Activated naive CD4-positive, alpha-beta T cell treated with anti-CD3 and anti-CD28 coated beads, Interleukin-2, amount 50 U/mL, for 72 hours (primary cell): ENCODE measurements around the gene GRK3. TPM values are rescaled to one million over a fixed set of nuclear protein-coding genes. Genes with fewer than 3 reads are reported as not detected.
A peak's percentile ranks its signal among the peaks of the same experiment; 100 is the strongest.

Experiments used
- ATAC-seq, 2 donors: fragments of 150-1000 bp; cut with Tn5 transposase; 2 replicates each; pipeline ENCODE4 v1.10.0; 2021; ENCODE audit warnings: mild to moderate bottlenecking in 2 of 2, moderate library complexity in 2 of 2
- DNase-seq, 2 donors: peaks; one replicate each; pipeline ENCODE4 v3.0.0; 2021 to 2022; ENCODE audit warnings: low spot score in 2 of 2
- H3K27ac Mint-ChIP-seq, 2 donors: one replicate each; pipeline ENCODE4 v1.8.0; 2022; ENCODE audit warnings: mild to moderate bottlenecking in 2 of 2, mixed read lengths in 2 of 2
- H3K36me3 Mint-ChIP-seq, 2 donors: one replicate each; pipeline ENCODE4 v1.8.0; 2022; ENCODE audit warnings: mixed read lengths in 2 of 2
- H3K9me3 Mint-ChIP-seq, 2 donors: one replicate each; pipeline ENCODE4 v1.8.0; 2022; ENCODE audit warnings: mixed read lengths in 2 of 2
- total RNA-seq, 2 donors: library from RNA; stranded (reverse); gene quantifications; one replicate each; pipeline ENCODE4 v1.2.3, GENCODE V29; 2022

GRK3 gene
- total RNA-seq, 2 donors from 2014 or later: 13.6 to 31.6 TPM

DNA sequence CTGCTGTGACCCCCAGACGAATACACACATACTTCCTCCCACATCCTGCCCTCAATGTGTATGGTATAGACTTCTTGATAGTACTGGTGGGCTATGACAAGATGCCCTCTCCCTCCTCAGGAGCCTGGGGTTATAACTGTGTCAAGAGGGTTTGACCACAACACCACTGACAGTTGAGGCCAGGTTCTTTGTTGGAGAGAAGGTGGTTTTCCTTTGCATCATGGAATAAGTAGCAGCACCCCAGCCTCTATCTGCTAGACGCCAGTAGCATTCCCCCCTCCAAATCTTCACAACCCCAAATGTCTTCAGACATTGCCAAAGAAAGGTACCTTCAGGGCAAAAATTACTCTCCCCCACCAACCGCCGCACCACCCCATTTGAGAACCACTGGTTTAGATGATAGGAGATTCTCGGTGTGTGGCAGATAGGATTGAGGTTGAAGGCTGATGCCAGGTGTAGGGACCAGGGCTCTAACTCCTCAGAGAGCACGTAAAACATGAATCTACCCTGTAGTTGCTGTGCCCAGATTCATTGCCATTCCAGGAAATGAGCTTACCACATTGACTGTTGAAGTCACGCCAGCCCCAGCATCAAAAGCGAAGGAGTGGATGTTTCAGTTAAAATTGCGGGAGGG is 172.0 kb downstream of the GRK3 start:
- ATAC-seq (peak; percentile 86 to 90), DNase-seq (peak; percentile 59 to 69)
- Mint-ChIP-seq H3K36me3 (peaks cover 0 to 26% of the 10 kb centered on the region in 2 donors), H3K9me3 (peaks cover 3 to 15% of the 10 kb centered on the region in 2 donors), H3K27ac (peak overlapping the region; percentile 98)

DNA sequence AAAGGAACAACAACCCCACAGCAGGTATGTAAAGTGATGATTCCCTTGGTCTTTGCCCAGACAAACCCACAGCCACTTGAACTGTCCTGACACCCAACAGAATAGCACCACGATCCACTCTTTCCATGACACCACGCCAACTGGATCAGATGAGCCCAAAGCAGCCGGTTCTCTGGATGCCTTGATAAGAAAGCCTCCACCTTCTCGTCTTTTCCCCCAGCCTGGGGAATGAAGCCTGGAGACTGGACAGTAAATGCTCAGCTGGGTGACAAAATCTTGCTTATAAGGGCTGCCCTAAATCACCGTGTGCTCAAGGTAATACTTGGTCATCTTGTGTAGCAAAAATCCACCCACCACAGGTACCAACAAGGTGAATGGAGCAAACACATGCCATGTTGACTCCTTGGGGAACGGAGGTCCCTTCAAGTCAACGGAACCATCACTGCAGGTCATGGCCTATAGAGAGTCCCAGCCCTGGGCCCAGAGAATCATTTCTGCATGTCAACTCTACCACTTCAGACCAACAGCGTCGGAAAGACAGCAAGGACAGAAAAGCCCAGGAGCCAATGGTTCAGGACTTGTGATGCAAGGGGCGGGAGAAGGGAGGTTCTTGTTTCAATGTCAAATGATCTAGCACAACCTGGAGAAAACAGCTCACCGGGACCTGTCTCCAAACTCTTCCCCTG is 175.3 kb downstream of the GRK3 start:
- Mint-ChIP-seq H3K27ac (no peak overlapping the region), H3K36me3 (peaks cover 0 to 27% of the 10 kb centered on the region in 2 donors), H3K9me3 (peaks cover 3 to 7% of the 10 kb centered on the region in 2 donors)
- no peak for DNase-seq
- ATAC-seq: no peak

DNA sequence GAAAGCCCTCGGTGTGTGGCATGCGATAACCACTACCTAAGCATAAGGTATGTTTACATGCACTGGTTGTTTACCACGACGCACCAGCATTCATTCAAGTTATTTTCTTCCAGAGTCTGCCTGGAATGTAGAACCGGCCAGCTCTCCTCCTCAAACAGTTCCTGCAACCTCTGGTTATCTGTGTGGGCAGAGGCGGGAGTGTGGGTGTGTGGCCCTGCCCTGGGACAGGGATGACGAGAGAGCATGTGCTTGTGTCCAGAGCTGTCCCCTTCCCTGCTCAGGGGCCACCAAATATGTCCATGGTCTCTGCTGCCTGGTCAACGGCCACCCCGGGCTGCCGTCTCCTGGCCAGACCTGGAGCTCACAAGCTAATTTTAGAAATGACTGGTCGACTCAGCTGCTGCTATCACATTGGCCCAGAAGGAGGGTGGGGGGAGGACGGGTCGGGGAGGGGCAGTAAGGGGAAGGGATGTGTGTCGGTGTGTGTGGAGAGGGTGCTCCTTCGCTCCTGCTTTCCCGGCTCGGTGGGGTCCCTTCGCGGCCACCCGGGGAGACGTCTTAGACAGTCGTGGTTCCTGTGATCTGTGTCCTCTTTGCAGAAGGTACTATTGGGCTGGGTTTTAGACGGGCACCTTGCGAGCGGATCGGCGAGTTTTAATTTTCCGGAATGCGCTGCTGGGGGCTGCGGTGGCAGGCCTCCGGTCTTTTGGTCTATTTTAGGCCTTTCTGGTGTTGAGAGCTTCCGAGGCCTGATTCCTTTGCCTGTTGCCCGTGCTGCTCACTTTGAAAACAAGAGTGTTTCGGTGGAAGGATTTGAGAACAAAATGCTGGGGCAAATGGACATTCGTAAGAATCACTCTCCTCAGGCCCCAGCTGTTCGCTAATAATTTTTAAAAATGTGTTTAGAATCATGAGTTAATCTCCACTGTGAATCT is 177.5 kb downstream of the GRK3 start, which contains the start of gene MYO18B:
Gene MYO18B (plus strand): TSS at position 497 of the 935 bp plus-strand sequence. CDS start 18,905 bp downstream, outside the sequence.
- peaks cover 0 to 15% of the 10 kb centered on the region in 2 donors for H3K36me3 Mint-ChIP-seq
- peaks cover 3 to 10% of the 10 kb centered on the region in 2 donors for H3K9me3 Mint-ChIP-seq
- DNase-seq (no peak), ATAC-seq (no peak)
- peak within 1 kb of the TSS; percentile 53 to 74 for H3K27ac Mint-ChIP-seq

DNA sequence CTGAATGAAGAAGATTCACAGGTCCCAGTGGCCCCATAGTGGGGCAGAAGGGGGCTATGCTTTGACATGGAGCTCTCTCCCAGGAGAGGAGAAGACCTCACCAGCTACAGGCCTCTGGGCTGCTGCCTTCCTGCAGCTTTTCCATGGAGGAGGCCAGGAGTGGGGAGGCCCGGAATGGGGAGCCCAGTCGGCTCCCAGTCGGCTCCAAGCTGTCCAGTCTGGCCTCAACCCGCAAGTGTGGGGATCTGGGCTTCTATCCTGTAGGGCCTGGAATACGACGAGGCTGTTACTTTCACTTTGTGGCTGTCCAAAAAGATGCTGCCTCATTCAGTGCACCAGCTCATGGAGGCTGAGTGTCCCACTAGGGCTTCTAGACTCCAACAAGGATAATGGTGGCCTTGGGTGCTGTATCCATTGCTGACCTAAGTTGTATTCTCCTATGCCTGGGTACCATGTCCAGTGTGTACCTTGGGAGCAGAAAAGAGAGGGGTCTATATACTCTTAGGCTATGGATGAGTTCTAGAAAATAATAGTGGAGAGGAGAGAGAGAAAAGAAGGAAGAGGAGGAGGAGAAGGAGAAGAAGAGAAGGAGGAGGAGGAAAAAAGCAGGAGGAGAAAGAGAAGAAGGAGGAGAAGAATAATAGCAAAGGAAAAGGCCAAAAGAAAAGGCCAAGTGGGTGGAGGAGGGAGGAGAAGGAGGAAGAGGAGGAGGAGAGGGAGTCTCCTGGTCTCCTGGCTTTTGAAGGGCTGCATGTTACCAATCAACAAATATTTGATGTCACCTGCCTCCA is 178.6 kb downstream of the GRK3 start:
- Mint-ChIP-seq H3K9me3 (peaks cover 2 to 13% of the 10 kb centered on the region in 2 donors), H3K27ac (peak overlapping the region; percentile 62 to 74), H3K36me3 (peaks cover 0 to 24% of the 10 kb centered on the region in 2 donors)
- DNase-seq (no peak), ATAC-seq (no peak)

DNA sequence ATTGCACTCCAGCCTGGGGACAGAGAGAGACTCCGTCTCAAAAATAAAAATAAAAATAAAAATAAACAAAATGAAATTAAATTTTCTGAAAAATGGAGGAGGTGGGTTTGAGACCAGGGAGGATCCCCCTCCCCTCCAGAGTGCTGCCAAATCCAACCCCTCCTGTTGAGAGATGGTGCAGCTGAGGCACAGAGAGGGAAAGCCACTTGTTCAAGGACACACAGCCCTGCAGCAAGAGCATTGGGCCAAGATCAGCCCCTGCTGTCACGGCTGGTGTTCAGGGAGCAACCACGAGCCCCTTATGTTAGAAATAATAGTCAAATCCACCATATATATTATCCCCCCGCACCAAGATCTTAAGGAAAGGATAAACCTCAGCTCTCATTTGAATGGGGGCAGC is 180.2 kb downstream of the GRK3 start:
- Mint-ChIP-seq H3K9me3 (peaks cover 0 to 13% of the 10 kb centered on the region in 2 donors), H3K36me3 (peaks cover 0 to 24% of the 10 kb centered on the region in 2 donors), H3K27ac (peak overlapping the region in 1 of 2 donors; percentile 60)
- DNase-seq (no peak), ATAC-seq (no peak)

DNA sequence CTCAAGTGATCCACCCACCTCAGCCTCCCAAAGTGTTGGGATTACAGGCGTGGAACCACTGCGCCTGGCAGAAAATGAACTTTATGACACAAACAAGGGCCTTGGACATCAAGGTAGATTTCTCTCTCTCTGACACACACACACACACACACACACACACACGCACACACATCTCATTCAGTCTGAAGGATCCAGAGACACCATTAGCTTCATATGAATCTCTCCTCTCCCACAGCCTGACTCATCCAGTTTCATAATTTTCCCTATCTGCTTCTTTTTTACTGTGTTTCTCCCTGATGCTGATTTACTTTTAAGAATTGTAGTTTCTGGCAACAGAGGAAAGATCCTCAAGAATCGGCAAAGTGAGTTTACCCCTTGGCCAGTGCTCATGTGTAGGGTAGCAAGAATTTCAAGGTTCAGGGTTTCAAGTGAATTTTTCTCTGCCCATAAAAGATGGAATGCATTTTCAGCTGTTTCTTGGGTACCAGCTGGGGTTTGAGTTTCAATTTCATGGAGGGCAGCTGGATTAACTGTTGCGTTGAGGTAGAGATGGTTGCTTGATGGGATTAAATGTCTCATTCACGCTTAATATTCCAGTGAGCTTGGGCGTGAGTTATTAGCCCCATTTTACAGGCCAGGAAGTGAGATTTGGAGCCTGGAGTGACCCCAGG is 181.0 kb downstream of the GRK3 start:
- peaks cover 0 to 27% of the 10 kb centered on the region in 2 donors for H3K36me3 Mint-ChIP-seq
- peaks cover 0 to 8% of the 10 kb centered on the region in 2 donors for H3K9me3 Mint-ChIP-seq
- peak overlapping the region; percentile 31 to 98 for H3K27ac Mint-ChIP-seq
- peak in 1 of 2 donors; percentile 12 for ATAC-seq
- no peak for DNase-seq

DNA sequence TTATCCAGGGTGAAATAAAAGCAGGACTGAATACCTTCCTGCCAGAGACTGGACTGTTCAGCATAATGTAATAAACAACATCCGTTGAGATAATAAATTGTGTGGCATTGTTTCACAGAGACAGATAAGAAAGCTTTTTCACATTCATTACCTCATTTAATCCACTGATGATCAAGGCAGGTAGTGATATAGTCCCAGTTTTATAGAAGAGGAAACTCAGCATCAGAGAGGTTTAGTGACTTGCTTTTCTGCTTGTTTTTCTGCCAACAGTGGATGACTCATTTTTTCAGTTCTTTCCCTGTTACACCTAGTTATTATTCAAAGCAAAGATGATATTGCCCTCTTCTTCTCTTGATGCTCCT is 181.5 kb downstream of the GRK3 start:
- Mint-ChIP-seq H3K36me3 (peaks cover 0 to 29% of the 10 kb centered on the region in 2 donors), H3K27ac (peak overlapping the region; percentile 84 to 98), H3K9me3 (peaks cover 0 to 8% of the 10 kb centered on the region in 2 donors)
- ATAC-seq: peak; percentile 50 to 67
- no peak for DNase-seq

DNA sequence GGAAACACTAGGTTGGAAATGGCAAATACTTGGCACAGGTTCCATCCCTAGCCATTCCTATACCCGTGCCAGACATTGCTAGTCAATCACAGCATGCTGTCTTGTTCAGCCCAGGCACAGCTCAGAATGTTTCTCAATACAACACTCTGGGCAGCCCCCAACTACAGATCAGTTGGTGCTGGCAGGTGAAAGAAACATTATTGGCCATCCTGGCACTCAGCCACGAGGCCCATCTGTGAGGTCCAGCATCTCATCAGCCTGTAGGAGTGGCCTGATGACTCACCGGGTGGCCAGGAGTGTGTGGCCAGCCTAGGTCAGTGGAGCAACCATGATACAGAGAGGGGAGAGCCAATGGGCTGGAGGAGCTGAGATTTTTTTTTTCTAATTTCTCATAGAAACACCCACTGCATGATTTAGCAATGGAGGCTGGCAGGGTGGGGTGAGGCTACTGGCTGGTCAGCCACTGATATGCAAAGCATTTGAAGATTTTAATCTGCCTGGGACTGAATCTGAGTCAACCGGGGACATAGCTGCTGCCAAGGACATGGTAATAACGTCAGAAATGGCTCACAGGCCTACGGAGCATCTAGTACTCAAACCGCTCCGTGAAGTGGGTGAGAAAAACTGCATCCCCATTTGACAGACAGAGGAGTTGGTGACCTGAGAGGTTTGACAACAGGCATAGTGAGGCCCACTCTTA is 182.9 kb downstream of the GRK3 start:
- no peak for DNase-seq
- peak in 1 of 2 donors; percentile 33 for ATAC-seq
- Mint-ChIP-seq H3K36me3 (peaks cover 0 to 29% of the 10 kb centered on the region in 2 donors), H3K9me3 (peaks cover 0 to 8% of the 10 kb centered on the region in 2 donors), H3K27ac (peak overlapping the region; percentile 22 to 48)

DNA sequence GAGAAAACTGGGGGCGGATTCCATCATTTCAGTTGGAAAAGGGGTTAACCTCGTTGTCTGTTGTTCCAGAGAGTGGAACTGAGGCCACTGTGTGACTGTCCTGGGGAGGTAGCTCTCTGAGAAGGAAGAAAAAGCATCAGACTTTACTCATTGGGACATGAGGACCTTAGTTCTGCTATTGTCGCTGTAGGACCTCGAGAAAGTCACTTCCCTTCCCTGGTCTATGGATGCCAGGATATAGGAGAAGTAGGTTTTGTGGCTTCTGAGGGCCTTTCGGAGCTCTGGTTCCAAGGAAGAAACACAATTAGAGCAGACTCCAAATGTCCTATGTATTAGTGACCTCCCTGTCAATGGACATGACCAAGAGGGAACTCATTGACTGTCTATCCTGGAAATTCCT is 183.7 kb downstream of the GRK3 start:
- Mint-ChIP-seq H3K27ac (peak overlapping the region; percentile 87 to 97), H3K36me3 (peaks cover 0 to 27% of the 10 kb centered on the region in 2 donors), H3K9me3 (peaks cover 0 to 8% of the 10 kb centered on the region in 2 donors)
- ATAC-seq (no peak), DNase-seq (no peak)

DNA sequence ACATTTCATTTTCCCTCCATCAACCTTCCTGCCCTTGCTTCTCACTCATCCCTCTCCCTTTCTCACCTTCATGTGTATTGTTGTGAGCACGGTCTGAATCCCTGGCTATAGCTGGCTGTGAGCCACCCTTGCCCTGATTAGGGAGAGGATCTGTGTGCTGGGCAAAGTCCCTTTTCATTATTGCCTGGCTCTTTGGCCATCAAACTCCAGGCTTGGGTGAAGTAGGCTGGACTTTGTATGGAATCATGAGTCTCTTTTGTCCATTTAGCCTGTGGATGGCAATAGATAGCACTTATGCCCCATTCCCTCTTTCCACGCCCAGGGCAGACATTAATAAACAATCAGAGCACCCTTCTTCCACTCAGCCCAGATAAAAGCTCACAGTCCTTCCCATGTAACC is 184.2 kb downstream of the GRK3 start:
- peaks cover 0 to 8% of the 10 kb centered on the region in 2 donors for H3K9me3 Mint-ChIP-seq
- peak overlapping the region; percentile 87 to 97 for H3K27ac Mint-ChIP-seq
- H3K36me3 Mint-ChIP-seq: peaks cover 0 to 21% of the 10 kb centered on the region in 2 donors
- DNase-seq (no peak), ATAC-seq (no peak)

DNA sequence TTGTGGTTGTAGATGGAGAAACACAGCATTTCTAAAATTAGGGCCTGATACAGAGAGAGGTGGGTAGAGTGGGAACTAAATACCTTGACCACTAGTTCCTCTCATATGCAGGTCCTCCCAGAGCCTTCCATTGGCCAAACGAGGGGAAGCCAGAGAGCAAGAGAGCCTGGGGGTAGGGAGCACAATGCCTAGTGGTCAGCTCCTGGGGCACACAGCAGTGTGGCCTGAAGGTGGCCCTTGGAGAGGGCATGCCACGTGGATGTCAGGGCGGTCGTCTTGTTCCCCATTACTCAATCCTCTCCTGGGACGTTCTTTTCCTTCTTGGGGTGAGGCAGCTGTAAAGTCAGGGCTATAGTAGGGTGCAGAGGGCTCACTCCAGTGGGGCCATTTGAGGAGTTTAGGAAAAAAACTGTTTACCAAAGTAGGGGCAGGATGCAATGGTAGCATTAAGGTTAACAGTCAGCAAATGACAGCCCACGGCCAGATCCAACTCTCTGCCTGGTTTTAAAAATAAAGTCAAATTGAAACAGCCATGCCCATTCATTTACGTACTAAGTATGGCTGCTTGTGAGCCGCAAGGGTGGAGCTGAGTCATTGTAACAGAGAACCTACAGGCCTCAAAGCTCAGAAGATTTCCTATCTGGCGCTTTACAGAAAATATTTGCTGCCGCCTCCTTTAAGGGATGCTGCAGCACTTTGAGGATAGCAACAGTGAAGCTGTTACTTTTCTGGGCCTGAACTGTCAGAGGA is 185.1 kb downstream of the GRK3 start:
- peak; percentile 74 to 89 for ATAC-seq
- Mint-ChIP-seq H3K9me3 (peaks cover 0 to 8% of the 10 kb centered on the region in 2 donors), H3K36me3 (peaks cover 0 to 19% of the 10 kb centered on the region in 2 donors), H3K27ac (peak overlapping the region; percentile 87 to 97)
- DNase-seq: peak in 1 of 2 donors; percentile 55

DNA sequence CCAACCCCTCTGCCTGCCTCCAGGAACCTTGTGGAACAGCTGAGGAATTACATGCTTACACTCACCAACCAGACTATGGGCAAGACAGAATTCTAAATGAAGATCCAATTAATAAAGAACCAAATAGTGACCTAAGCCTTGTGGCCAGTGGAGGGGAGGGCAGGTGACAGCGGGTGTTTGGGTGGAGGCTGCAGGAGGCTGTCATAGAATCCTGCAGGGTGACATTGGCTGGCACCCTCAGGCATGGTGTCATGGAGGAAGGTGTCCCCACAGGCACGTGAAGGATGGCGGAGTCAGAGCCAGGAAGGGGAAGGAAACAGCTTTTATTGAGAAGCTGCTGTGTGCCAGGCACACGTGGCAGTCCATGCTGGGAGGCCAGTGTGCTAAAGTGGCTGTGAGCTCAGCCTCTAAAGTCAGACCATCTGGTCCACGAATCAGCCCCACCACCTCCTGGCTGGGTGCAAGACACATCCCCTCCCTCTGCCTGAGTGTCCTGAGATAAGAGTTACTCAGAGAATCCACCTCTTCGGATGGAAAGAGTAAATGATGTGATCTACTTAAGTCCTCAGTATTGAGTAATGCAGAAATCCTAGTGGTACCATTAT is 186.2 kb downstream of the GRK3 start:
- no peak for ATAC-seq
- peak overlapping the region; percentile 87 to 97 for H3K27ac Mint-ChIP-seq
- H3K9me3 Mint-ChIP-seq: peaks cover 0 to 4% of the 10 kb centered on the region in 2 donors
- DNase-seq: no peak
- peaks cover 0 to 19% of the 10 kb centered on the region in 2 donors for H3K36me3 Mint-ChIP-seq

DNA sequence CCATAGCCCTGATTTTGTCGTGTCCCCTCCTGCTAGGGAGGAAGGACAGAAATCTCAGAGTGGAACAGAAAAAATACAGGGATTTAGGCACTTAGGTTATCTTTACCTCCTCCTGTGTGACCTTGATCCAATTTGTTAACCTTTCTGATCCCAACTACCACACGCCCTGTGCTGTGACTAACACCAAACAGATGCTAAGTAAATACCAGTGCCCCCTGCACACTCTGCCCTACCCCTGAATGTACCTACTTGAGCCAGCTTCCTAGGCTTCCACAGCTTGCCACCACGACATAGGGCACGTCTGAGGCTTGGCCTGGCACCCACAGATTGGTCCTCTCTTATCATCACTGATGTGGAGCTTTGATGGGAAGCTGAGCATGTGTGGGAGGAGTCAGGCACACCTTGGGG is 186.7 kb downstream of the GRK3 start:
- ATAC-seq (no peak), DNase-seq (no peak)
- H3K36me3 Mint-ChIP-seq: peaks cover 0 to 19% of the 10 kb centered on the region in 2 donors
- peaks cover 0 to 4% of the 10 kb centered on the region in 2 donors for H3K9me3 Mint-ChIP-seq
- H3K27ac Mint-ChIP-seq: peak overlapping the region; percentile 87
